GM18511 (cell line): Measurements from ENCODE around the gene LRRC49.

Experiments
- ATAC-seq: cut with Tn5 transposase; IDR thresholded peaks from one replicate; pipeline ENCODE4 v1.9.1; 2021; ENCODE audit warnings: mild to moderate bottlenecking, moderate library complexity; ENCODE audit not compliant: unreplicated experiment

The LRRC49 gene

DNA sequence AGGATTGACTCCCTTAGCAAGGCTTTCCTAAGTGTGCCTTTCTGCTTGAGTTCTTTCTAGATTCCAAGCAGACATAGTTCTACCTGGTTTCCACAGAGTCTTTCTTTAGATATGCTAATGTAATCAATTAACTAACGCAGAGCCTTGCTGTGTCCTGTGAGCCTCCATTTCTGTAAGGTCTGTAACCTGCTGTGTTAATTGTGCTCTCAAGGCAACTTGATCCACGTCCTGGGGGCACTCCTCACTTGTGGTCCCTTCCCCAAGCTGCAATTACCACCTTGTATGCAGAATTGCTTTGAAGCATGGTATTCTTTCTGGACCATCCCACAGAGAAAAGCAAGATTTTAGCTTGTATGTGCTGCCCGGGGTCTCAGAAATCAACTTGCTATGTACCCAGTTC lies 193.2 kb downstream of the LRRC49 start:
- no peak for ATAC-seq

DNA sequence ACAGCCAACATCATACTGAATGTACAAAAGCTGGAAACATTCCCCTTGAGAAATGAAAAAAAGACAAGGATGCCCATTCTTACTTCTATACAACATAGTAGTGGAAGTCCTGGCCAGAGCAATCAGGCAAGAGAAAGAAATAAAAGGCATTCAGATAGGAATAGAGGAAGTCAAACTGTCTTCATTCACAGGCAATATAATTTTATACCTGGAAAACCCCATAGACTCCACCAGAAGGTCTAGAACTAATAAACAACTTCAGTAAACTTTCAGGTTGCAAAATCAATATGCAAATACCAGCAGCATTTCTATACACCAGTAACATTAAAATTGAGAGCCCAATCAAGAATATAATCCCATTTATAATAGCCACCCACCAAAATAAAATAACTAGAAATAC lies 195.5 kb downstream of the LRRC49 start:
- no peak for ATAC-seq

DNA sequence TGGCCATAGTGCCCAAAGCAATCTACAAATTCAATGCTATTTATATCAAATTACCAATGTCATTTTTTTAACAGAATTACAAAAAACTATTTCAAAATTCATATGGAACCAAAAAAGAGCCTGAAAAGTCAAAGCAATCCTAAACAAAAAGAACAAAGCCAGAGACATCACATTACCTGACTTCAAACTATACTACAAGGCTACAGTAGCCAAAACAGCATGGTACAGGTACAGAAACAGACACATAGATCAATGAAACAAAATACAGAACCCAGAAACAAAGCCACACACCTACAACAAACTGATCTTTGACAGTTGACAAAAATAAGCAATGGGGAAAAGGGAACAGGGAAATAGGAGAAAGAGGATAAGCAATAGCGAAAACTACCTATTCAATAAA lies 196.1 kb downstream of the LRRC49 start:
- no peak for ATAC-seq

DNA sequence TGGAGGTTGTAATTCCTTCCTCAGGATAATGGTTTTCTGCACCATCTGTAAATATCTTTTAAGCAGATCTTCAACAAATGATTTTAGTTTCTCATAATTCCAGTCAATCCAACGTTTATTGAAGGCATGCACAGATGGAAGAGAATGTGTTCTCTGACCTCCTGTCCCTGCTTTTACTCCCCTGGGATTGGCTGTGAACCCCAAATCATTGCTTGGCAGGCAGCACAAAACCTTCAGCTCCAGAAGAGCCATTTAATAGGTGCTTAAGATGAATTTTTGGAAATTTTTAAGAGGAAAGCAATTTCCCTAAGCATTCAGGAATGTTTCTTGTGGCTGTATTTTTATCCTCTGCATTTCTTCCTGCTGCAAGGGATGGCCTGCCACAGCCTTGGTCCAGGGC lies 197.2 kb downstream of the LRRC49 start:
- no peak for ATAC-seq

DNA sequence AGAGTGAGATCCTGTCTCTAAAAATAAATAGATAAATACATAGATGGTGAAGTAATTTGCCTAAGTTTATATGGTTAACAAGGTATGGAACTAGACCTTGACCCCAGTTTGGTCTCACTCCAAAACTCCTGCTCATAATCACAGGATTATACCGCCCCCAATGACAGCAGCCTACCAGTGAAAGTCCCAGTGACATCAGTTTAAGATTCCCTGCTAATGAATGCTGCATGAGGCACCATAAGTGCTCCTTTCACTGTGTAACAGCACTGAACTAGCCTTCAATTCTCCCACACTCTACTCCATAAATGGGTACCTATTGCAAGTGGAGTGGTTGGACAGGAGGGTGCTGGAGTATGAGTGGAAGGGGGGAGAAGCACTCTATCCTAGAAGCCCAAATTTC lies 199.0 kb downstream of the LRRC49 start:
- ATAC-seq, result no peak

DNA sequence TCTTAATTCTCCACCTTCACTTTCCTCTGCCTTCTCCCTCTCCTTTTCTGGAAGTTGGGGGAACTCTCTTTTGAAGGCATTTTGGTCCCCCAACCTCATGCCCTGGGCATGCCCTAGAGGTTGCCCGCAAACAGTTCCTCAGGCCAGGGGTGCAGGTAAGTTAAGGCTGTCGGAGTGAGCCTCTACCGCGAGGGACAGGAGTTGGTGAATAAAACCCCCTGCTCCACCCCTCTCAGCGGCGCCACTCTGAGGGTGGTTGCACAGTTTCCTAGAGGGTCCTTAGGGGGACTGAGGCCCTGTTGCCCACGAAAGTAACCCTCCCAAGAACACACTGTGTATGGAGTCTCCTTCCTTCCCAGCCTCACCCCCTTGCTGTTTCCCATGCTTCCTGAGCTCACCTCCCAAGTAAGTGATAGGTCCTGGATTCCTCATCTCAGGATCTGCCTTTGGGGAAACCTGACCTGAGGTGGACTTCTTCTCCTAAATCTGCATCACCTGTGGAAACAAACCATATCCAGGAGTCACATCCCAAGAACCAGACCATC lies 199.5 kb downstream of the LRRC49 start:
- no peak for ATAC-seq

DNA sequence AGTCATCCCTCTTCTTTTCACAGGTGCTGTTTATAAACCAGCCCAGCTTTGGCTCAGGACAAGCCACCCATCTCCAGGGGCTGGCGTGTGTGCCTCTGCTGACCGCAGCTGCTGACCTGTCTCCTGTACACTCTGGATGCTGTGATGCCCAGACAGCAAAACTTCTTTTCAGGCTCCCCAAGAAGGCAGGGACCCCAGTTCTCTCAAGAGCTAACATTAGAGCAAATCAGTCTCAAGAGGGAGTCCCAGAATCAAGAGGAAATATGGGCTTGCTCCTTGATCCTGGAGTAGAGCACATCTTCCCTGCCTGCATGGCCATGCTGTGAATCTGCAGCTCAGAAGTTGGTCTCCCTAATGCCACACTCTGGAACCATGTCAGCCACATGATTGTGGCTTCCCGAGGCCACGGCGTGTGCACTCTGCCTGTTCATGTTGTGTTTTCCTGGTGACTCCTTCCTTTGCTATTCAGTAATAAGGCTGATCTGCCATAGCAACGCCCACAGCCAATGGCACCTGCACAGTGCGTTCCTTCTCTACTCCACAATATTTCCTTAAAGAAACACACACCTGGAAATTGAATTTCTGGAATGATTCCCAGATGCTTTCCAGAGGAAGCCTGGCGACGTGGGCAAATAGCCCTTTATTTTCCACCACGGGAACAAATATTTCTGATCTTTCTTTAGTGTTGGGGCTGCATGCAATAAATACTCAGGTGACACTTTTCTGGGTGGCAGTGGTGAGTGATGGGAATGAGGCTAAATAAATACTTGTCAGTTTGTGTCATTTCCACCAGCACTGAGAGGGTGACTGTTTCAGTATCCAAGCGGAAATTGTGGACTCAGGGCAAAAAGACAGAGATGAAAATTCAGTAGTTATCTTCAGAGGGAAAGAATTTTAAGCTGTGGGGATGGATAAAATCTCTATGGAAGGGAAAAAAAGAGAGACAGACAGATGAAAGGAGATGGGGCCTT lies 200.7 kb downstream of the LRRC49 start:
- no peak for ATAC-seq

DNA sequence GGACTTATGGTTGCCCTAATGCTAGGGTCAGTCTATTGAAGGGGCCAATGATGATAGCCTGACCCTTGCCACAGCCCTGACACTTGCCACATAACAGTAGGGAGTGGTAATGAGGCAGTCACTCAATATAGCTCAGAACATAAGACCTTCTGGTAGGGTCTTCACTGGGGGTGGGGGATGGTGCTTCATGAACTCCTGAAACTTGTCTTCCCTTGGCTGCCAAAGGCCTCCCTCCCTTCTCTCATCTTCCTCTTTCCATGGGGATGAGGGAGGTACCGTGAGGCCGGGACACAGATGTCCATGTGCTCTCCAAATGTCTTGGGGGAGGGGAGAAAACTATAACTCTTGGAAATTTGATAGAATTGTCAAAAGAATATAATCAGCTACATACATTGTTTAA lies 201.5 kb downstream of the LRRC49 start:
- ATAC-seq, result no peak

DNA sequence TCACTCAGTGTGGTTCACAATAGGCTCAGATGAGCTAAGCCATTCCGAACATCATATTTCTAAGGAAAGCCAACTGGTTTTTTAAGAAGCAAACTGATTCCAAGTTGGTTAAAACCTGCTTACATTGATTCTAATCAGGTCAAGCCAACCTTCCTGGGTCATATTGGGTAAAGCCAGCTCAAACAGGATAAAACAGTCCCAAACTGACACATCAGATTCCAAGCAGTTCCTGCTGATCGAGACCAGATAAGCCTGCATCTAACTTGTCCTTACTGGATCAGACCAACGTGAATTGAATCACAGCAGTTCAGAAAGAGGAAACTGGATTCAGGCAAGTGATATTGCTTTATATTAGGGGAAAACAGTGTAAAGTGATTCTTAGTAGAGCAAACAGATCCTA lies 204.1 kb downstream of the LRRC49 start:
- ATAC-seq, result no peak

DNA sequence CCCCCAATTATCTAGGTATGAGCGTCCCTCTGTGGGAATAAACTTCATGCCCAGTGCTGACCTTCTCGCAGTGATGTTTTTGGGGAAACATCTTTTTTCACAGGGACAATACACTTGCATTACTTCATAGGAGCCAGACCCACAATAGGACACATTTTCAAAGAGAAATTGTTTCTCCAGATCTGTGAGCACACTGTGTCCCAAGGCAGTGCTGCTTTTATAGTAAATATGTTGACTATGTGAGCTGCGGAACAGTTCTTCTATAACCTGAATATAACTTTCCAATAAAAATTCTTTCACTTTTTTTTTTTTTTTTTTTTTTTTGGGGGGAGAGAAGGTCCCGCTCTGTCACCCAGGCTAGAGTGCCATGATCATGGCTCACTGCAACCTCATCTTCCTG lies 205.3 kb downstream of the LRRC49 start:
- ATAC-seq, result no peak

DNA sequence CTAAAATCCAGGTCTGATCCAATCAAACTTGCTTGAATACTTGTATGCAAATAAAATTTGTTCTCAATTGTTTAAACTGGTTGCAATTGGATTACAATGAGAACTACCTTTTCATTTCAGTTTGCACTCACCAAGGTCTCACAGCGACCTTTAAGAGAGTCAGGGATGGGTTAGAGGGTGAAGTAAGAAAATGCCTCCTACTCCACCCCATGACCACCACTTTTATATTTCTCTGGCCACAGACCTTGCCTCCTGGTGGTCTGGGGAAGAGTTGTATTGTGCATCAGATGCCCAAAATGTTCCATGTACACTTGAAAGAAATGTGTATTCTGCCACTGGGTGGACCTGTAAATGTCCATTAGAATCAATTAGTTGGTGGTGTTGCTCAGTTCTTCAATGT lies 206.3 kb downstream of the LRRC49 start:
- ATAC-seq, result no peak
